OCI-LY7 (cell line): Measurements from ENCODE around the gene CNPY1.

Experiments used
- EZH2phosphoT487 ChIP-seq: fragments of 200-600 bp; sonication (generic); IDR thresholded peaks from 2 replicates; pipeline ENCODE4 v1.6.1; 2018; ENCODE audit warnings: low read depth, borderline replicate concordance, mild to moderate bottlenecking, mixed run types, antibody characterized with exemption, low read length, moderate library complexity, mixed read lengths
- TF ChIP-seq, protein P1 (sequence below): fragments of 200-600 bp; sonication (generic); conservative IDR thresholded peaks from 2 replicates; pipeline ENCODE4 v1.5.1; 2014; ENCODE audit warnings: mild to moderate bottlenecking, antibody characterized with exemption, low read length, moderate library complexity, mixed read lengths

DNA sequence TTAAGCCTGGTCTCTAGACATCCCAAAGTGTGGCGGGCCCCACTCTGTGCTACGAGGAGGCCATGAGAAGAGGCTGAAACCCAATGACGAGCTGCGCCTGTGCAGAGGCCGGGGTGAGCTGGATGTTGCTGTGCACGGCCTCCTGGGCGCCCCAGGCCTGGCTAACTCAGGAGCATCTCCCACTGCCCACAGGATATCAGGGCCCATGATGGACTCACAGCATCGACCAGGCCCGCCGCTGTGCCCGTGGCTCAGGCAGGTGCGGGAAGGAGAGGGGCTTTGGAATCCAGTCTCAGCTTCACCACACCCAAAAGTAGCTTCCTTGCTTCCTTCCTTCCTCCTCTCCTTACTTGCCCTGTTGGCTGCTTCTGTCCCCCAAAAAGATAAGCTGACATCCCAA is 4.6 kb upstream of the CNPY1 start:
- TF ChIP-seq, protein P1, sequence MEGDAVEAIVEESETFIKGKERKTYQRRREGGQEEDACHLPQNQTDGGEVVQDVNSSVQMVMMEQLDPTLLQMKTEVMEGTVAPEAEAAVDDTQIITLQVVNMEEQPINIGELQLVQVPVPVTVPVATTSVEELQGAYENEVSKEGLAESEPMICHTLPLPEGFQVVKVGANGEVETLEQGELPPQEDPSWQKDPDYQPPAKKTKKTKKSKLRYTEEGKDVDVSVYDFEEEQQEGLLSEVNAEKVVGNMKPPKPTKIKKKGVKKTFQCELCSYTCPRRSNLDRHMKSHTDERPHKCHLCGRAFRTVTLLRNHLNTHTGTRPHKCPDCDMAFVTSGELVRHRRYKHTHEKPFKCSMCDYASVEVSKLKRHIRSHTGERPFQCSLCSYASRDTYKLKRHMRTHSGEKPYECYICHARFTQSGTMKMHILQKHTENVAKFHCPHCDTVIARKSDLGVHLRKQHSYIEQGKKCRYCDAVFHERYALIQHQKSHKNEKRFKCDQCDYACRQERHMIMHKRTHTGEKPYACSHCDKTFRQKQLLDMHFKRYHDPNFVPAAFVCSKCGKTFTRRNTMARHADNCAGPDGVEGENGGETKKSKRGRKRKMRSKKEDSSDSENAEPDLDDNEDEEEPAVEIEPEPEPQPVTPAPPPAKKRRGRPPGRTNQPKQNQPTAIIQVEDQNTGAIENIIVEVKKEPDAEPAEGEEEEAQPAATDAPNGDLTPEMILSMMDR: no peak
- TF ChIP-seq EZH2phosphoT487: no peak
